Activated CD4-positive, alpha-beta T cell treated with anti-CD3 and anti-CD28 coated beads, Interleukin-2, Interleukin-4, amounts not matched to agents 100 ng/mL and 50 ng/mL, durations not matched to agents 16 hours and 8 hours (primary cell): ENCODE measurements around the gene DOK1.

Experiments
- DNase-seq: peaks from one replicate; pipeline ENCODE4 v3.0.0-alpha.2; 2020; ENCODE audit warnings: low spot score

The DOK1 gene

GRCh38 chr2:74571058-74571457, 16.5 kb downstream of the DOK1 start:
- DNase-seq = peak; percentile 57

- no peak for DNase-seq
Measured at GRCh38 chr2:74572178-74572925, 17.8 kb downstream of the DOK1 start.

GRCh38 chr2:74573747-74574562, 19.4 kb downstream of the DOK1 start:
- peak; percentile 75 for DNase-seq

GRCh38 chr2:74575320-74575719, 20.8 kb downstream of the DOK1 start:
- no peak for DNase-seq

- DNase-seq = no peak
Measured at GRCh38 chr2:74576211-74576862, 21.8 kb downstream of the DOK1 start.

- DNase-seq = no peak
Measured at GRCh38 chr2:74576863-74577229, 22.3 kb downstream of the DOK1 start.

GRCh38 chr2:74577448-74577847, 22.9 kb downstream of the DOK1 start:
- DNase-seq = peak; percentile 67

- DNase-seq = no peak
Measured at GRCh38 chr2:74578408-74578807, 23.9 kb downstream of the DOK1 start.

- DNase-seq = no peak
Measured at GRCh38 chr2:74581463-74581862, 26.9 kb downstream of the DOK1 start.

- no peak for DNase-seq
Measured at GRCh38 chr2:74582184-74582583, 27.7 kb downstream of the DOK1 start.

GRCh38 chr2:74583504-74583903, 29.0 kb downstream of the DOK1 start:
- no peak for DNase-seq

- DNase-seq = peak; percentile 88
Measured at GRCh38 chr2:74584088-74584645, 29.6 kb downstream of the DOK1 start.

- DNase-seq = peak; percentile 49
Measured at GRCh38 chr2:74585406-74586185, 31.1 kb downstream of the DOK1 start.

- peak; percentile 75 for DNase-seq
Measured at GRCh38 chr2:74587664-74588277, 33.3 kb downstream of the DOK1 start.

GRCh38 chr2:74588664-74589063, 34.1 kb downstream of the DOK1 start:
- DNase-seq = no peak

- no peak for DNase-seq
Measured at GRCh38 chr2:74593826-74594772, 39.6 kb downstream of the DOK1 start.

- DNase-seq = no peak
Measured at GRCh38 chr2:74596584-74596983, 42.1 kb downstream of the DOK1 start.

GRCh38 chr2:74597410-74597809, 42.9 kb downstream of the DOK1 start:
- no peak for DNase-seq

- DNase-seq = no peak
Measured at GRCh38 chr2:74599676-74600075, 45.2 kb downstream of the DOK1 start.

- peak; percentile 34 for DNase-seq
Measured at GRCh38 chr2:74602586-74603281, 48.2 kb downstream of the DOK1 start.
